ENCODE measurements around the gene RALA.

DNA sequence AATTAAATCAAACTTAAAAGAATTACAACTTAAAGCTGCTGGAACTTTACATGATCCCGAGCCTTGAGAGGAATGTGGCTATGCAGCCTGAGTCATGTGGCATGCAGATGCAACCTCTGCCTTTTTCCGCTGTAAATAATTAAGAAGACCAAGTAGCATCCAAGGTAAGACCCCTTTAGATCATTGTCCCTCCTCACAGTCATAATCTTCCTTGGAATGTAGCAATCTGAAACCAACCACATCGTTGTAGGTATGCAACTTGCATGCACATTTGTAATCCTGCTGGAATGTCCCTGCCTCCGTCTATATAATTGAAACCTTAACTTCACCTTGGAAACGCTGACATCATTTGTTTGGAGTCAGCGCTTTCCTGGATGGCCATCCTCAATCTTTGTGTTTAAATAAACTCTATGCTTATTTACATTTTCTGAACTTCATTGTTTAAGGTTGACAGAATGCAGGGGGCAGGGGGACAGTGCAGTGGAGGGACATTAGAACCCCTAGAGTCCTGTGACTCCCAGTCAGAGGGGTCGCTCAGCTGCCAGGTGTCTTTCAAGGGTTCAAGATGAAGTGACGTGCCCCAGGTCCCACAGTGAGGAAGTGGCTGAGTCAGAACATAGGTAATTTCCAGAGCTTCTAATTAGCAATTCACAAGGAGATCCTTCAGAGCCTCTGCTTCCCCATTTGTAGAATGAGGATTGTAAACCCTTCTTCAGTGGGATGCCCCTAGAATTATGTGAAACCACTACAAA is 110.7 kb downstream of the RALA start:
- no peak for TF ChIP-seq EZH2 (IDR thresholded peaks at IDR 0.05; ENCODE audit: low read depth, unreplicated experiment)
- no peak for TF ChIP-seq POLR2AphosphoS5 (IDR thresholded peaks at IDR 0.05; ENCODE audit: low read depth)
- TF ChIP-seq, protein P1, sequence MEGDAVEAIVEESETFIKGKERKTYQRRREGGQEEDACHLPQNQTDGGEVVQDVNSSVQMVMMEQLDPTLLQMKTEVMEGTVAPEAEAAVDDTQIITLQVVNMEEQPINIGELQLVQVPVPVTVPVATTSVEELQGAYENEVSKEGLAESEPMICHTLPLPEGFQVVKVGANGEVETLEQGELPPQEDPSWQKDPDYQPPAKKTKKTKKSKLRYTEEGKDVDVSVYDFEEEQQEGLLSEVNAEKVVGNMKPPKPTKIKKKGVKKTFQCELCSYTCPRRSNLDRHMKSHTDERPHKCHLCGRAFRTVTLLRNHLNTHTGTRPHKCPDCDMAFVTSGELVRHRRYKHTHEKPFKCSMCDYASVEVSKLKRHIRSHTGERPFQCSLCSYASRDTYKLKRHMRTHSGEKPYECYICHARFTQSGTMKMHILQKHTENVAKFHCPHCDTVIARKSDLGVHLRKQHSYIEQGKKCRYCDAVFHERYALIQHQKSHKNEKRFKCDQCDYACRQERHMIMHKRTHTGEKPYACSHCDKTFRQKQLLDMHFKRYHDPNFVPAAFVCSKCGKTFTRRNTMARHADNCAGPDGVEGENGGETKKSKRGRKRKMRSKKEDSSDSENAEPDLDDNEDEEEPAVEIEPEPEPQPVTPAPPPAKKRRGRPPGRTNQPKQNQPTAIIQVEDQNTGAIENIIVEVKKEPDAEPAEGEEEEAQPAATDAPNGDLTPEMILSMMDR (conservative IDR thresholded peaks at IDR 0.05; ENCODE audit: low read depth in 2 of 2), result no peak
- TF ChIP-seq, protein P2, sequence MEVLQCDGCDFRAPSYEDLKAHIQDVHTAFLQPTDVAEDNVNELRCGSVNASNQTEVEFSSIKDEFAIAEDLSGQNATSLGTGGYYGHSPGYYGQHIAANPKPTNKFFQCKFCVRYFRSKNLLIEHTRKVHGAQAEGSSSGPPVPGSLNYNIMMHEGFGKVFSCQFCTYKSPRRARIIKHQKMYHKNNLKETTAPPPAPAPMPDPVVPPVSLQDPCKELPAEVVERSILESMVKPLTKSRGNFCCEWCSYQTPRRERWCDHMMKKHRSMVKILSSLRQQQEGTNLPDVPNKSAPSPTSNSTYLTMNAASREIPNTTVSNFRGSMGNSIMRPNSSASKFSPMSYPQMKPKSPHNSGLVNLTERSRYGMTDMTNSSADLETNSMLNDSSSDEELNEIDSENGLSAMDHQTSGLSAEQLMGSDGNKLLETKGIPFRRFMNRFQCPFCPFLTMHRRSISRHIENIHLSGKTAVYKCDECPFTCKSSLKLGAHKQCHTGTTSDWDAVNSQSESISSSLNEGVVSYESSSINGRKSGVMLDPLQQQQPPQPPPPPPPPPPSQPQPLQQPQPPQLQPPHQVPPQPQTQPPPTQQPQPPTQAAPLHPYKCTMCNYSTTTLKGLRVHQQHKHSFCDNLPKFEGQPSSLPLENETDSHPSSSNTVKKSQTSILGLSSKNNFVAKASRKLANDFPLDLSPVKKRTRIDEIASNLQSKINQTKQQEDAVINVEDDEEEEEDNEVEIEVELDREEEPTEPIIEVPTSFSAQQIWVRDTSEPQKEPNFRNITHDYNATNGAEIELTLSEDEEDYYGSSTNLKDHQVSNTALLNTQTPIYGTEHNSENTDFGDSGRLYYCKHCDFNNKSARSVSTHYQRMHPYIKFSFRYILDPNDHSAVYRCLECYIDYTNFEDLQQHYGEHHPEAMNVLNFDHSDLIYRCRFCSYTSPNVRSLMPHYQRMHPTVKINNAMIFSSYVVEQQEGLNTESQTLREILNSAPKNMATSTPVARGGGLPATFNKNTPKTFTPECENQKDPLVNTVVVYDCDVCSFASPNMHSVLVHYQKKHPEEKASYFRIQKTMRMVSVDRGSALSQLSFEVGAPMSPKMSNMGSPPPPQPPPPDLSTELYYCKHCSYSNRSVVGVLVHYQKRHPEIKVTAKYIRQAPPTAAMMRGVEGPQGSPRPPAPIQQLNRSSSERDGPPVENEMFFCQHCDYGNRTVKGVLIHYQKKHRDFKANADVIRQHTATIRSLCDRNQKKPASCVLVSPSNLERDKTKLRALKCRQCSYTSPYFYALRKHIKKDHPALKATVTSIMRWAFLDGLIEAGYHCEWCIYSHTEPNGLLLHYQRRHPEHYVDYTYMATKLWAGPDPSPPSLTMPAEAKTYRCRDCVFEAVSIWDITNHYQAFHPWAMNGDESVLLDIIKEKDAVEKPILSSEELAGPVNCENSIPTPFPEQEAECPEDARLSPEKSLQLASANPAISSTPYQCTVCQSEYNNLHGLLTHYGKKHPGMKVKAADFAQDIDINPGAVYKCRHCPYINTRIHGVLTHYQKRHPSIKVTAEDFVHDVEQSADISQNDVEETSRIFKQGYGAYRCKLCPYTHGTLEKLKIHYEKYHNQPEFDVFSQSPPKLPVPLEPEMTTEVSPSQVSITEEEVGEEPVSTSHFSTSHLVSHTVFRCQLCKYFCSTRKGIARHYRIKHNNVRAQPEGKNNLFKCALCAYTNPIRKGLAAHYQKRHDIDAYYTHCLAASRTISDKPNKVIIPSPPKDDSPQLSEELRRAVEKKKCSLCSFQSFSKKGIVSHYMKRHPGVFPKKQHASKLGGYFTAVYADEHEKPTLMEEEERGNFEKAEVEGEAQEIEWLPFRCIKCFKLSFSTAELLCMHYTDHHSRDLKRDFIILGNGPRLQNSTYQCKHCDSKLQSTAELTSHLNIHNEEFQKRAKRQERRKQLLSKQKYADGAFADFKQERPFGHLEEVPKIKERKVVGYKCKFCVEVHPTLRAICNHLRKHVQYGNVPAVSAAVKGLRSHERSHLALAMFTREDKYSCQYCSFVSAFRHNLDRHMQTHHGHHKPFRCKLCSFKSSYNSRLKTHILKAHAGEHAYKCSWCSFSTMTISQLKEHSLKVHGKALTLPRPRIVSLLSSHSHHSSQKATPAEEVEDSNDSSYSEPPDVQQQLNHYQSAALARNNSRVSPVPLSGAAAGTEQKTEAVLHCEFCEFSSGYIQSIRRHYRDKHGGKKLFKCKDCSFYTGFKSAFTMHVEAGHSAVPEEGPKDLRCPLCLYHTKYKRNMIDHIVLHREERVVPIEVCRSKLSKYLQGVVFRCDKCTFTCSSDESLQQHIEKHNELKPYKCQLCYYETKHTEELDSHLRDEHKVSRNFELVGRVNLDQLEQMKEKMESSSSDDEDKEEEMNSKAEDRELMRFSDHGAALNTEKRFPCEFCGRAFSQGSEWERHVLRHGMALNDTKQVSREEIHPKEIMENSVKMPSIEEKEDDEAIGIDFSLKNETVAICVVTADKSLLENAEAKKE (CRISPR knock-in tag; IDR thresholded peaks at IDR 0.05), result no peak
- TF ChIP-seq, protein P3, sequence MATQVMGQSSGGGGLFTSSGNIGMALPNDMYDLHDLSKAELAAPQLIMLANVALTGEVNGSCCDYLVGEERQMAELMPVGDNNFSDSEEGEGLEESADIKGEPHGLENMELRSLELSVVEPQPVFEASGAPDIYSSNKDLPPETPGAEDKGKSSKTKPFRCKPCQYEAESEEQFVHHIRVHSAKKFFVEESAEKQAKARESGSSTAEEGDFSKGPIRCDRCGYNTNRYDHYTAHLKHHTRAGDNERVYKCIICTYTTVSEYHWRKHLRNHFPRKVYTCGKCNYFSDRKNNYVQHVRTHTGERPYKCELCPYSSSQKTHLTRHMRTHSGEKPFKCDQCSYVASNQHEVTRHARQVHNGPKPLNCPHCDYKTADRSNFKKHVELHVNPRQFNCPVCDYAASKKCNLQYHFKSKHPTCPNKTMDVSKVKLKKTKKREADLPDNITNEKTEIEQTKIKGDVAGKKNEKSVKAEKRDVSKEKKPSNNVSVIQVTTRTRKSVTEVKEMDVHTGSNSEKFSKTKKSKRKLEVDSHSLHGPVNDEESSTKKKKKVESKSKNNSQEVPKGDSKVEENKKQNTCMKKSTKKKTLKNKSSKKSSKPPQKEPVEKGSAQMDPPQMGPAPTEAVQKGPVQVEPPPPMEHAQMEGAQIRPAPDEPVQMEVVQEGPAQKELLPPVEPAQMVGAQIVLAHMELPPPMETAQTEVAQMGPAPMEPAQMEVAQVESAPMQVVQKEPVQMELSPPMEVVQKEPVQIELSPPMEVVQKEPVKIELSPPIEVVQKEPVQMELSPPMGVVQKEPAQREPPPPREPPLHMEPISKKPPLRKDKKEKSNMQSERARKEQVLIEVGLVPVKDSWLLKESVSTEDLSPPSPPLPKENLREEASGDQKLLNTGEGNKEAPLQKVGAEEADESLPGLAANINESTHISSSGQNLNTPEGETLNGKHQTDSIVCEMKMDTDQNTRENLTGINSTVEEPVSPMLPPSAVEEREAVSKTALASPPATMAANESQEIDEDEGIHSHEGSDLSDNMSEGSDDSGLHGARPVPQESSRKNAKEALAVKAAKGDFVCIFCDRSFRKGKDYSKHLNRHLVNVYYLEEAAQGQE (IDR thresholded peaks at IDR 0.05; ENCODE audit: unreplicated experiment), result no peak
- TF ChIP-seq JUNB (IDR thresholded peaks at IDR 0.05; ENCODE audit: unreplicated experiment), result no peak
- peak; percentile 41; the same call in 1 of the 2 replicates for TF ChIP-seq CREB1 (CRISPR knock-in tag; IDR thresholded peaks at IDR 0.05; ENCODE audit: low read depth)
- no peak for TF ChIP-seq ZNF114 (CRISPR knock-in tag; IDR thresholded peaks at IDR 0.05)

All from GM23338 (cell line).